SJCRH30 (cell line): ENCODE results near the gene SOX18. TPM values are rescaled to one million over a fixed set of nuclear protein-coding genes. Genes with fewer than 3 reads are reported as not detected.
"Not testable (repeated sequence)": the region's sequence is repeated elsewhere in the genome, so short reads cannot be mapped to it uniquely, and the experiment has no call there.

ENCODE experiments used
- DNase-seq, 2 experiments: peaks; one replicate each; pipeline ENCODE4 v3.0.0-alpha.2; 2015 to 2020
- H3K27ac ChIP-seq: fragments of 250-450 bp; sonication (Bioruptor Pico); 2 replicates; pipeline ENCODE4 v1.5.1; 2020; ENCODE audit warnings: mild to moderate bottlenecking, moderate library complexity
- H3K27me3 ChIP-seq: fragments of 250-450 bp; sonication (Bioruptor Pico); 2 replicates; pipeline ENCODE4 v1.5.1; 2020; ENCODE audit warnings: mild to moderate bottlenecking, moderate library complexity
- H3K36me3 ChIP-seq: fragments of 250-450 bp; sonication (Bioruptor Pico); 2 replicates; pipeline ENCODE4 v1.5.1; 2020; ENCODE audit warnings: mild to moderate bottlenecking, moderate library complexity
- H3K4me1 ChIP-seq: fragments of 250-450 bp; sonication (Bioruptor Pico); 2 replicates; pipeline ENCODE4 v1.5.1; 2020; ENCODE audit warnings: mild to moderate bottlenecking, moderate library complexity
- H3K4me3 ChIP-seq: fragments of 250-450 bp; sonication (Bioruptor Pico); 2 replicates; pipeline ENCODE4 v1.5.1; 2020; ENCODE audit warnings: mild to moderate bottlenecking, moderate library complexity
- H3K9me3 ChIP-seq: fragments of 250-450 bp; sonication (Bioruptor Pico); replicated peaks from 2 replicates; pipeline ENCODE4 v1.5.1; 2020; ENCODE audit warnings: mild to moderate bottlenecking, moderate library complexity
- total RNA-seq: library from RNA; depleted of rRNA; stranded (reverse); fragments of >200 nt; shearing (Covaris generic); gene quantifications from 2 replicates; pipeline ENCODE4 v1.2.3, GENCODE V29; 2014; rRNA removed

SOX18 gene
- total RNA-seq = 0.13 and 0.14 TPM in 2 replicates

DNA sequence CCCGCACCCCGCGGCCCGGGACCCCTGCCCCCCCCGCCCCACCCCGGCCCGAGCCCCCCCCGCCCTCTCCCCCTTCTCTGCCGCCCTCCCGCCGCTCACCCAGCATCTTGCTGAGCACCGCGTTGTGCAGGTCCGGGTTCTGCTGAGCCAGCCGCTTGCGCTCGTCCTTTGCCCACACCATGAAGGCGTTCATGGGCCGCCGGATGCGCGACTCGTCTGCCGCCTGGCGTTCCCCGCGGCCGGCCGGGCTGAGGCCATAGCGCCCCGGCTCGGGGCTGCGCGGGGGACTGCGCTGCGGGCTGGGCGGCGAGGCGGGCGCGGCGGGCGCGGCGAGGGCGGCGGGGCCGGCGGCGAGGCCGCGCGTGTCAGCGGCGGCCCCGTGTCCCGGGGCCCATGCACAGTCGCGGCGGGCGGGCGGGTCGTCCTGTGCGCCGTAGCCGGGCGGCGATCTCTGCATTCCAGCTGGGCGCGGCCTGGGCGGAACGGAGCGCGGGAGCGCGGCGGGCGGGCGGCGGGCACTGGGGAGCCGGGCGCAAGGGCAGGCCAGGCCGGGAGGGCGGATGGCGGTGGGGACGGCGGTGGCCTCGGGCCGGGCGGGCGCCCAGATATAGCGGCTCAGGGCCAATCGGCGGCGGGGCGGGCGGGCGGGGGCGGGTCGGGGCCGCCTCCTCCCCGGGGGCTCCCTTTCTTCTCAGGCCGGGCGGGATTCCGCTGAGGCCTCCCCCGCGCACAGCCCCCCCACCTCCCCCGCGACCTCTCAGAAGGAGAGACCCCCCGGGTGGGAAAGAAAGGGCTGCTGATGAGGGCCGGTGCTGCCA, at the start of gene SOX18:
Gene SOX18, minus strand, starts transcription at position 580 of the 818 bp plus-strand sequence. Its CDS starts 123 bp downstream, at position 457.
- no peak for DNase-seq
- peaks cover 36% of the 10 kb centered on the region; the same call in 1 of the 2 replicates for H3K4me1 ChIP-seq
- peaks cover 5% of the 10 kb centered on the region for H3K27me3 ChIP-seq
- H3K27ac ChIP-seq = no peak within 1 kb of the TSS
- no peaks in the 10 kb centered on the region for H3K9me3 ChIP-seq
- H3K4me3 ChIP-seq = peak within 1 kb of the TSS; percentile 31
- no peaks in the 10 kb centered on the region for H3K36me3 ChIP-seq

DNA sequence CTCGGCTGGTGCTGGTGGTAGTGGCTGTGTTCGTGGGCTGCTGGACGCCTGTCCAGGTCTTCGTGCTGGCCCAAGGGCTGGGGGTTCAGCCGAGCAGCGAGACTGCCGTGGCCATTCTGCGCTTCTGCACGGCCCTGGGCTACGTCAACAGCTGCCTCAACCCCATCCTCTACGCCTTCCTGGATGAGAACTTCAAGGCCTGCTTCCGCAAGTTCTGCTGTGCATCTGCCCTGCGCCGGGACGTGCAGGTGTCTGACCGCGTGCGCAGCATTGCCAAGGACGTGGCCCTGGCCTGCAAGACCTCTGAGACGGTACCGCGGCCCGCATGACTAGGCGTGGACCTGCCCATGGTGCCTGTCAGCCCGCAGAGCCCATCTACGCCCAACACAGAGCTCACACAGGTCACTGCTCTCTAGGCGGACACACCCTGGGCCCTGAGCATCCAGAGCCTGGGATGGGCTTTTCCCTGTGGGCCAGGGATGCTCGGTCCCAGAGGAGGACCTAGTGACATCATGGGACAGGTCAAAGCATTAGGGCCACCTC, 49.1 kb upstream of the SOX18 start:
- DNase-seq = no peak
- H3K4me1 ChIP-seq = no peaks in the 10 kb centered on the region

DNA sequence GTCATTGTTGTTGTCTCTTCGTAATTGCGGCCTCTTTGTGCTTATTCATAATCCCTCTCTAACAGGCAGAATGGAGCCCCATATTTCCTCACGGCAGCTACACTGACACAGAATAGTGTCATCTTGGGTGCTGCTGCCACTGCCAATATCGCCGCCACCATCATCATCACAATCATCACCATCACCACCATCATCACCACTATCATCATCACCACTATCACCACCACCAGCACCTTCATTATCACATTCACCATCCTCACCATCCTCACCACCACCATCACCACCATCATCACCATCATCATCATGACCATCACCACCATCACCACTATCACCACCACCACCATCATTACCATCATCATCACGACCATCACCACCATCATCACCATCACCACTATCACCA, 47.1 kb upstream of the SOX18 start:
- no peaks in the 10 kb centered on the region for H3K36me3 ChIP-seq
- peaks cover 23% of the 10 kb centered on the region for H3K27me3 ChIP-seq
- no peak for DNase-seq
- no peaks in the 10 kb centered on the region for H3K9me3 ChIP-seq
- no peaks in the 10 kb centered on the region for H3K4me1 ChIP-seq
- no peak overlapping the region for H3K27ac ChIP-seq
- no peak overlapping the region for H3K4me3 ChIP-seq

More for the DNA sequence above, 49.1 kb upstream of the SOX18 start:
- no peaks in the 10 kb centered on the region for H3K9me3 ChIP-seq
- H3K4me3 ChIP-seq = no peak overlapping the region
- peaks cover 20% of the 10 kb centered on the region; the same call in 1 of the 2 replicates for H3K27me3 ChIP-seq
- H3K36me3 ChIP-seq = no peaks in the 10 kb centered on the region
- no peak overlapping the region for H3K27ac ChIP-seq

DNA sequence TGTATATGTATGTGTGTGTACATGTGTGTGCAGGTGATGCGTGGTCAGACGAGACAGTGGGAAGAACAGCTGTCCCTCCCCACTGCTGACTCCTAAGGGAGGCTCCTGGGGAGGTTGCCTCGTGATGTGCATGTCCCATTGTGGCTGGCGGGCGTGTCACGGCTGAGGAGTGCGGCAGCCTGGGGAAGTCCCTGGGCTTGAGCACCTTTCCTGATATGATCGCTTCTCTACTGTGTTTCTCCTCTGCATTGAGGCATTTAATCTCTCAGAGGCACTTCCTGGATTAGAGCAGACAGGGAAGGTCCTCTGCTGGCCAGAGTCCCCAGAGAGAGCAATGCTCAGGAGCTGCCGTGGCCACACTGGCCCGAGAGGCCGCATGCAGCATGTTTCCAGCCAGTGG, 46.5 kb upstream of the SOX18 start:
- H3K27ac ChIP-seq = no peak overlapping the region
- DNase-seq = no peak
- H3K4me1 ChIP-seq = no peaks in the 10 kb centered on the region
- H3K36me3 ChIP-seq = no peaks in the 10 kb centered on the region
- no peak overlapping the region for H3K4me3 ChIP-seq
- H3K27me3 ChIP-seq = peaks cover 24% of the 10 kb centered on the region
- no peaks in the 10 kb centered on the region for H3K9me3 ChIP-seq

DNA sequence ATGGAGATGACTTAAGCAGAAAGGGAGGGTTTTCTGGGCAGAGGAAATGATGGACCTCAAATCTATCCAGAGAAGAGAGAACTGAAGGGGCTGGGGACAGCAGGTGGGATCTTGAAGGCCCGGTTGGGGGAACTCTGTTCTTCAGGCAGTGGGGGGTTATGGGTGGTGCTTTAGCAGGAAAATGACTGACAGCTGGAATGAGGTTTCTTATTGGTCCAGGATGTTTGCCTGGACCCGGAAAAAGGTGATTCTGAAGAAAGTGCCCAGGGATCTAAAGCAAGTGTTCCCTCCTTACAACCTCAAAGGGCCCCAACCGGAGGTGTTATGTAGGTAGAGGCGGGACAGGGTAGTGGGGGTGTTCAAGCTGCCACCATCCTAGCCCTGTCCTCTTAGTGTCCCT, 46.0 kb upstream of the SOX18 start:
- Histone ChIP-seq H3K27me3 (peaks cover 21% of the 10 kb centered on the region), H3K9me3 (no peaks in the 10 kb centered on the region), H3K27ac (no peak overlapping the region), H3K36me3 (no peaks in the 10 kb centered on the region), H3K4me3 (no peak overlapping the region), H3K4me1 (no peaks in the 10 kb centered on the region)
- DNase-seq = no peak

DNA sequence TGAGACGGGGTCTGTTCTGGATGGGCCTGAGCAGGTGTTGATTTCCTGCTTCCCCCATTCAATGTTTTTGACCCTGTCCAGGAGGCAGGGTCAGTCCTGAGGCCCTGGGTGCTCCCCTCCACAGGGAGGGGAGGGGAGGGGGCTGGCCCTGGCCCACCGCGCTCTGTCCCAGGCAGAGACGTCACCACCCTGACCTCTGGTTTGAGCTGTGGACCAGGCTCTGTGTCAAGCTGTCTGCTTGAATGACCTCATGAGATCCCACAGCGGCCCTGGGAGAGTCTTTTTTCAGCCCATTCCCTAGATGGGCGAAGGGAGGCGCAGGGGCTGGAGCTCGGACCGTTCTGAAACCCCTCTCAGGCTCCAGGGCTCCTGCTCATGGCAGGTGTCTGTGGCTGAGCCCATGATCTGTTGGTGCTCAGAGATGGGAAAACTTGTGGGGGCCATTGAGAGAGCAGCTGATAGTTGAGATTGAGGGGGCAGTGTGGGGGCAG, 43.6 kb upstream of the SOX18 start:
- H3K27me3 ChIP-seq = peaks cover 17% of the 10 kb centered on the region
- DNase-seq = peak in 1 of 2 experiments; percentile 39
- H3K4me1 ChIP-seq = no peaks in the 10 kb centered on the region
- no peak overlapping the region for H3K27ac ChIP-seq
- H3K36me3 ChIP-seq = no peaks in the 10 kb centered on the region
- no peak overlapping the region for H3K4me3 ChIP-seq
- no peaks in the 10 kb centered on the region for H3K9me3 ChIP-seq

DNA sequence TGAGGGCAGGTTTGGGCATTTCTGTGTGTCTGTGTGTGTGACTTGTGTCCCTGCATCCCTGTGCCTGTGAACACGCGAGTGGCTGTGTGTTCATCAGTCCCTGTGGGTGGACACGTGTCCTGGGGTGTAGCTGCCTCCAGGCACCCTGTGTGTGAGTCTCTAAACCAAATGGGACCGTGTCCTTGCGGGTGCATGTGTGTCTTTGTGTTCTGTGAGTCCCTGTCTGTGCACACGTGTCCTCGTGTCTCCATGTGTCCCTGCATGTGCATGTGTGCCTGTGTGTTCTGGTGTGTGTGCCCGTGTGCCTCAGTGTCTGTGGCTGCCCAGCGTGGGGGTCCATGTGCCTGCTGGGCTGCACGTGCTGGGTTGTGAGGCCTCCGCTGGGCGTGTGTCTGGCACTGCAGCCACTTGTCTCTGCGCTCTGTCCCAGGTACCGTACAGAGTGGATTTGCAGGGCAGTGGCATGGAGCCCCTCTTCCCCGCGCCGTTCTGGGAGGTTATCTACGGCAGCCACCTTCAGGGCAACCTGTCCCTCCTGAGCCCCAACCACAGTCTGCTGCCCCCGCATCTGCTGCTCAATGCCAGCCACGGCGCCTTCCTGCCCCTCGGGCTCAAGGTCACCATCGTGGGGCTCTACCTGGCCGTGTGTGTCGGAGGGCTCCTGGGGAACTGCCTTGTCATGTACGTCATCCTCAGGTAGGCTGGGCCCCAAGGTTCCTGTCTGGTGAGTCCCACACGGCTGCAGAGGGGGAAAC, 43.0 kb upstream of the SOX18 start:
- no peak overlapping the region for H3K4me3 ChIP-seq
- H3K36me3 ChIP-seq = no peaks in the 10 kb centered on the region
- peaks cover 17% of the 10 kb centered on the region for H3K27me3 ChIP-seq
- no peak for DNase-seq
- no peak overlapping the region for H3K27ac ChIP-seq
- no peaks in the 10 kb centered on the region for H3K9me3 ChIP-seq
- H3K4me1 ChIP-seq = no peaks in the 10 kb centered on the region

DNA sequence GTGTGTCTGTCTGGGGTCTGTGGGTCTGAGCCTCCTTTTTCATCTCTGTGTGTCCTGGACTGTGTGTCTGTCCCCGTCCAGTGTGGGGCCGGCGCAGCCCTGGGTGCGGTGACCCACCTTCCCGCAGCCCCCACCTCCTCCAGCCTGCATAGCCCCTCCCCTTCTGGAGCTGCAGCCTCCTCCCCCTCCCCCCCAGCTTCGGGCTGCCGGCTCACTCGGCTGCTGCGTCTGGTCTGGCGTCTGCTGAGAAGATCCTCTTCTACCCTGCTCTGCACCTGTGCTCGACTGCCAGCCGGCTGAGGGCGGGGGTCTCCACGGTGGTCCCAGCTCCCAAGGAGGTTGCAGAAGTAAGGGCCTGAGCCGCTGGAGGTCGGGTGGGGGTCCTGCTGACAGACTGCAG, 42.3 kb upstream of the SOX18 start:
- no peaks in the 10 kb centered on the region for H3K9me3 ChIP-seq
- no peaks in the 10 kb centered on the region for H3K4me1 ChIP-seq
- no peak for DNase-seq
- no peak overlapping the region for H3K4me3 ChIP-seq
- H3K27ac ChIP-seq = no peak overlapping the region
- H3K27me3 ChIP-seq = peaks cover 17% of the 10 kb centered on the region
- no peaks in the 10 kb centered on the region for H3K36me3 ChIP-seq

DNA sequence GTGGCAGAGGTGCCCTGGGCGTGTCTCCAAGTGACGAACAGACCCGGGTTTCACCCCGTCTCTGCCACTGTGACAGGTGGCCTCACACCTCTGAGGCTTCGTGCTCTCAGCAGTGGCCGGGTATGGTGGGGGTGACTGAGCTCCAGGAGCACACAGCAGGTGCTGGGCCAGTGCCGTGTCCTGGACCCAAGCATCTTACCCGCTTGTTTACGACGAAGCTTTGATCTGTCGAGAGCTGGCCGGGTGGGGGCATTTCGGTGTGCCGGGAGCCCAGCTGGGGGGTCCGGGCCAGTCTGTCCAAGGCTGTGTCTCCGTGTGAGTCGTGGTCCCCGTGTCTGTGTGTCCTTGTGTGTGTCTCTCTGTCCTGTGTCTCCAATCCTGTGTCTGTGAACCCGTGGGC, 41.9 kb upstream of the SOX18 start:
- H3K36me3 ChIP-seq = no peaks in the 10 kb centered on the region
- DNase-seq = no peak
- 0 out of 2 replicates have a peak, but pooled peaks cover 2% of the 10 kb centered on the region for H3K9me3 ChIP-seq
- no peak overlapping the region for H3K27ac ChIP-seq
- H3K27me3 ChIP-seq = peaks cover 19% of the 10 kb centered on the region
- no peak overlapping the region for H3K4me3 ChIP-seq
- H3K4me1 ChIP-seq = no peaks in the 10 kb centered on the region

DNA sequence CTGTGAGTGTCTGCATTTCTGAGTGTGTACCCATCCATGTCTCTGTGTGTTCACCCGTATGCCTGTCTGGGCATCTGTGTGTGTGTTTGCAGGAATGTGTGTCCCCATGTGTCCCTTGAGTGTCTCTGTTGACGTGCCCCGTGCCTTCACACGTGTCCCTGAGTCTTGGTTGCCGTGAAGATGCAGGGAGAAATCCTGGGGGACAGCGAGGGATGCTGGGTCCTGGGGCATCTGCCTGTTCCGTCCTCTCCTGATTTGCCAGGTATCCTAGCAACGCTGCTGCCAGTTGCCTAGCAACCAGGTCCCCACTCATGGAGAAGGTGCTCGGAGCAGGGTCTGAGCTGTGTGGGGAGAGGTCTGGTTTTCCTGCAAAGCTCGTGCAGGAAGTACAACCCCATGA, 40.7 kb upstream of the SOX18 start:
- Histone ChIP-seq H3K27me3 (peaks cover 29% of the 10 kb centered on the region), H3K27ac (no peak overlapping the region), H3K36me3 (no peaks in the 10 kb centered on the region), H3K4me3 (no peak overlapping the region), H3K9me3 (0 out of 2 replicates have a peak, but pooled peaks cover 4% of the 10 kb centered on the region), H3K4me1 (no peaks in the 10 kb centered on the region)
- no peak for DNase-seq

DNA sequence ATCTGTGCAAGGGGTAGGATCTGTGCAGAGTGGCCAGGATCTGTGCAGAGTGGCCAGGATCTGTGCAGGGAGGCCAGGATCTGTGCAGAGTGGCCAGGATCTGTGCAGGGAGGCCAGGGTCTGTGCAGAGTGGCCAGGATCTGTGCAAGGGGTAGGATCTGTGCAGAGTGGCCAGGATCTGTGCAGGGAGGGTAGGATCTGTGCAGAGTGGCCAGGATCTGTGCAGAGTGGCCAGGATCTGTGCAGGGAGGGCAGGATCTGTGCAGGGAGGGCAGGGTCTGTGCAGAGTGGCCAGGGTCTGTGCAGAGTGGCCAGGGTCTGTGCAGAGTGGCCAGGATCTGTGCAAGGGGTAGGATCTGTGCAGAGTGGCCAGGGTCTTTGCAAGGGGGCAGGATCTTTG, 39.1 kb upstream of the SOX18 start:
- H3K36me3 ChIP-seq, H3K9me3 ChIP-seq, H3K4me3 ChIP-seq, DNase-seq, H3K4me1 ChIP-seq, H3K27ac ChIP-seq: not testable (repeated sequence)
- peaks cover 39% of the 10 kb centered on the region for H3K27me3 ChIP-seq

DNA sequence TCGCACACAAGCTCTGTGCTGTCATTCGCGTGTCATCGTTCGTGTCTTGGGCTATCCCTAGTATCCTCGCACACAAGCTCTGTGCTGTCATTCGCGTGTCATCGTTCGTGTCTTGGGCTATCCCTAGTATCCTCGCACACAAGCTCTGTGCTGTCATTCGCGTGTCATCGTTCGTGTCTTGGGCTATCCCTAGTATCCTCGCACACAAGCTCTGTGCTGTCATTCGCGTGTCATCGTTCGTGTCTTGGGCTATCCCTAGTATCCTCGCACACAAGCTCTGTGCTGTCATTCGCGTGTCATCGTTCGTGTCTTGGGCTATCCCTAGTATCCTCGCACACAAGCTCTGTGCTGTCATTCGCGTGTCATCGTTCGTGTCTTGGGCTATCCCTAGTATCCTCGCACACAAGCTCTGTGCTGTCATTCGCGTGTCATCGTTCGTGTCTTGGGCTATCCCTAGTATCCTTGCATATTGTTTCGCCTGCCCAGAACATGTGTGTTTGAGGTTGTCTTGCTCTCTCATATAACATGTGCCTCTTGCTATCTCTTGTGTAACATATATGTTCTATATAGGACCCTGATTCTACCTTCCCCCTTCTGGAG, 37.9 kb upstream of the SOX18 start:
- DNase-seq, H3K4me1 ChIP-seq, H3K9me3 ChIP-seq, H3K27ac ChIP-seq, H3K4me3 ChIP-seq, H3K36me3 ChIP-seq: not testable (repeated sequence)
- H3K27me3 ChIP-seq = peaks cover 38% of the 10 kb centered on the region

DNA sequence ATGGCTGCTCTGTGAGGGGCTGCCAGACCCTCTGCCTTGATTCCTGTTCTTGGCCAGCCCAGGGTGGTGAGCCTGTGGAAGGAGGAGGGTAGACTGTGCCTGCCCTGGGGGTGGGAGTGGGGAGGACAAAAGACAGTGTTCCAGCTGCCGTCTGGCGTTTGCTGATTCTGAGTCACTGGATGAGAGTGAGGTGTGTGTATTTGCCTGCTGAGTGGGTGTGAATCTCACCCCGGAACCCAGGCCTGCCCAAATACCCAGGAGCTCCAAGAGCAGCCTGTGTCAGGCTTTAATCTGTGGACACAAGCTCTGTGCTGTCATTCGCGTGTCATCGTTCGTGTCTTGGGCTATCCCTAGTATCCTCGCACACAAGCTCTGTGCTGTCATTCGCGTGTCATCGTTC, 37.4 kb upstream of the SOX18 start:
- H3K4me3 ChIP-seq = no peak overlapping the region
- H3K36me3 ChIP-seq = no peaks in the 10 kb centered on the region
- peaks cover 33% of the 10 kb centered on the region for H3K27me3 ChIP-seq
- peaks cover 7% of the 10 kb centered on the region; the same call in 1 of the 2 replicates for H3K4me1 ChIP-seq
- no peak overlapping the region for H3K27ac ChIP-seq
- 0 out of 2 replicates have a peak, but pooled peaks cover 4% of the 10 kb centered on the region for H3K9me3 ChIP-seq
- no peak for DNase-seq

DNA sequence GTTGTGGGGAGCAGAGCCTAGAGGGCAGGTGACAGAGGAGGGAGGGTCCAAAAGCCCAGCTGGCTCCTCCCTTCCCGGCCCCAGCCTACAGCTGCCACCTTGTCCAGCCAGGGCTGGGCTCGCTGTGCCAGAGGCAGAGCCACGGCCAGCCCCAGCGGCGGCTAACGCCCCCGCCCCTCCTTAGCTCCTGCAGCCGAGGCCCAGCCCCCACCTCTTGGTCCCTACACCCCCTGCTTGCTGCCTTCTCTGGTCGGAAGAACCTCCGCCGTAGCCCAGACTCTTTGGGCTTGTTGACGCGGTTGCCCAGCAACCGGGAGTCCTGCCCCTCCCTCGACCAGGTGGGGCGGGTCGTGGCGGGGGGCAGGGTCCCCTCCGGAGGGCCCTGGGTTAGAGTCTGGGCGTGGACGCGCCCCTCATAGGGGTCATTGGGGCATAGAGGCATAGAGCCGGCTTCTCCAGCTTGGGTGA, 35.3 kb upstream of the SOX18 start:
- Histone ChIP-seq H3K27ac (no peak overlapping the region), H3K36me3 (no peaks in the 10 kb centered on the region), H3K27me3 (peaks cover 35% of the 10 kb centered on the region), H3K4me1 (peaks cover 9% of the 10 kb centered on the region; the same call in 1 of the 2 replicates), H3K4me3 (no peak overlapping the region), H3K9me3 (0 out of 2 replicates have a peak, but pooled peaks cover 4% of the 10 kb centered on the region)
- no peak for DNase-seq
